Brain microvascular endothelial cell (primary cell): Measurements from ENCODE around the gene STAT3.
A peak's percentile ranks its signal among the peaks of the same experiment; 100 is the strongest.
"Not testable (repeated sequence)": the region's sequence is repeated elsewhere in the genome, so short reads cannot be mapped to it uniquely, and the experiment has no call there.

Experiments
- DNase-seq: peaks from one replicate; pipeline ENCODE4 v3.0.0-alpha.2; 2020
- H3K27ac ChIP-seq: fragments of 250-450 bp; sonication (Bioruptor Pico); 2 replicates; pipeline ENCODE4 v1.5.1; 2020; ENCODE audit warnings: mild to moderate bottlenecking, moderate library complexity
- H3K27me3 ChIP-seq: fragments of 250-450 bp; sonication (Bioruptor Pico); replicated peaks from 2 replicates; pipeline ENCODE4 v1.5.1; 2020; ENCODE audit warnings: mild to moderate bottlenecking
- H3K36me3 ChIP-seq: fragments of 250-450 bp; sonication (Bioruptor Pico); replicated peaks from 2 replicates; pipeline ENCODE4 v1.5.1; 2020; ENCODE audit warnings: mild to moderate bottlenecking
- H3K4me3 ChIP-seq: 2 replicates; pipeline ENCODE4 v1.5.1; 2011; ENCODE audit warnings: low read depth, mild to moderate bottlenecking, control low read depth, low read length, moderate library complexity
- in situ Hi-C: cut with HindIII; loops from 2 replicates; pipeline ENCODE4 v1.10.0; 2017; ENCODE audit warnings: low sequenced_read_pairs, low pct_ligation_motif_present
- TF ChIP-seq, protein P1 (sequence below): IDR thresholded peaks from 2 replicates; pipeline ENCODE4 v1.5.1; 2011; ENCODE audit warnings: low read depth, mild to moderate bottlenecking, moderate library complexity, low read length, control low read depth, inconsistent platforms; ENCODE audit errors: missing control alignments

Gene STAT3

DNA sequence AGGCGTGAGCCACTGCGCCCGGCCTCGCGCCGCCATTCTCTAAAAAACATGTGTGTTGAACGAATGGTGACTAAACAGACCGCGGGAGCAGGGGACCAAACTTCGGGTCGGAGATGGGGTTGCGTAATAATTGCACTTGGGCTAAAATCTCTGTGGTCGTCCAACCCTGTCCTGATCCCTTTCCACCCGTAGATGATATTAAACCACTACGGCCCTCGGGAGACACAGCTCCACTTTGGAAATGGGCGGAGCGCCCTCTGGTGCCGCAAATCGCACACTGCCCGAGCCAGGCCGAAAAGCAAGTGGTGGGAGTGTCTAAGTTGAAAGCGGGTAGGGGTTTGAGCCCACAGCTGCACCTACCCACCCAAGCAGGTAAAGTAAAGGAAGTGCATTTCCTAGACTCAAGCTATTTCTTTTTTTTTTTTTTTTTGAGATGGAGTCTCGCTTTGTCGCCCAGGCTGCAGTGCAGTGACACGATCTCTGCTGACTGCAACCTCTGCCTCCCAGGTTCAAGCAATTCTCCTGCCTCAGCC is 17.8 kb upstream of the STAT3 start:
- H3K27ac ChIP-seq, result no peak overlapping the region
- no peak overlapping the region for H3K4me3 ChIP-seq
- H3K27me3 ChIP-seq, result no peaks in the 10 kb centered on the region
- peak; percentile 45 for DNase-seq
- H3K36me3 ChIP-seq, result peaks cover 45% of the 10 kb centered on the region
- in situ Hi-C loops, result no loop called here
- TF ChIP-seq, protein P1, sequence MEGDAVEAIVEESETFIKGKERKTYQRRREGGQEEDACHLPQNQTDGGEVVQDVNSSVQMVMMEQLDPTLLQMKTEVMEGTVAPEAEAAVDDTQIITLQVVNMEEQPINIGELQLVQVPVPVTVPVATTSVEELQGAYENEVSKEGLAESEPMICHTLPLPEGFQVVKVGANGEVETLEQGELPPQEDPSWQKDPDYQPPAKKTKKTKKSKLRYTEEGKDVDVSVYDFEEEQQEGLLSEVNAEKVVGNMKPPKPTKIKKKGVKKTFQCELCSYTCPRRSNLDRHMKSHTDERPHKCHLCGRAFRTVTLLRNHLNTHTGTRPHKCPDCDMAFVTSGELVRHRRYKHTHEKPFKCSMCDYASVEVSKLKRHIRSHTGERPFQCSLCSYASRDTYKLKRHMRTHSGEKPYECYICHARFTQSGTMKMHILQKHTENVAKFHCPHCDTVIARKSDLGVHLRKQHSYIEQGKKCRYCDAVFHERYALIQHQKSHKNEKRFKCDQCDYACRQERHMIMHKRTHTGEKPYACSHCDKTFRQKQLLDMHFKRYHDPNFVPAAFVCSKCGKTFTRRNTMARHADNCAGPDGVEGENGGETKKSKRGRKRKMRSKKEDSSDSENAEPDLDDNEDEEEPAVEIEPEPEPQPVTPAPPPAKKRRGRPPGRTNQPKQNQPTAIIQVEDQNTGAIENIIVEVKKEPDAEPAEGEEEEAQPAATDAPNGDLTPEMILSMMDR, result peak; percentile 87

DNA sequence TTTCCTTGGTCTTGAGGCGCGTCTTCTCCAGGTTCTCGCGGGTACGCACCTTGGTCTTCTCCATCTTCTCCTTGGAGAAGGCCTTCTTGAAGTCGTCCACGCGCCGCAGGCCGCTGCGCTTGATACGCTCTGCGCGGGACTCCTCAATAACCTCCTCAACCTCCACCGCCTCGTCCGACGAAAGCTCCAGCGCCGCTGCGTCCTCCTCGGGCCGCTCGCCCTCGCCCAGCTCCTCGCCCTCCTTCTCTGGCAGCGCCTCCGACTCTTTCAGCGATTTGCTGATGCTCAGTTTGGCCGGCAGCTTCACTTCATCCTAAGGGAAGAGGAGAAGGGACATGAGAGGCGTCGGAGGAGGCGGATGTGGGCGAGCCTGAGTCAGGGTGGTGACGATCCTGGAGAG is 16.8 kb upstream of the STAT3 start:
- peaks cover 45% of the 10 kb centered on the region for H3K36me3 ChIP-seq
- H3K27me3 ChIP-seq, result no peaks in the 10 kb centered on the region
- in situ Hi-C loops, result no loop called here
- TF ChIP-seq, protein P1, result no peak
- no peak for DNase-seq
- no peak overlapping the region for H3K4me3 ChIP-seq
- H3K27ac ChIP-seq, result no peak overlapping the region

GRCh38 chr17:42404326-42405055 is 16.2 kb upstream of the STAT3 start:
- no peak overlapping the region for H3K27ac ChIP-seq
- no peaks in the 10 kb centered on the region for H3K27me3 ChIP-seq
- TF ChIP-seq, protein P1, result no peak
- no peak for DNase-seq
- no peak overlapping the region for H3K4me3 ChIP-seq
- in situ Hi-C loops, result no loop called here
- peaks cover 45% of the 10 kb centered on the region for H3K36me3 ChIP-seq

- peaks cover 40% of the 10 kb centered on the region for H3K36me3 ChIP-seq
- no peak overlapping the region for H3K4me3 ChIP-seq
- no peak overlapping the region for H3K27ac ChIP-seq
- no peak for DNase-seq
- in situ Hi-C loops, result no loop called here
- H3K27me3 ChIP-seq, result no peaks in the 10 kb centered on the region
- TF ChIP-seq, protein P1, result peak; percentile 43
These were observed 14.9 kb upstream of the STAT3 start for GRCh38 chr17:42403150-42403549.

DNA sequence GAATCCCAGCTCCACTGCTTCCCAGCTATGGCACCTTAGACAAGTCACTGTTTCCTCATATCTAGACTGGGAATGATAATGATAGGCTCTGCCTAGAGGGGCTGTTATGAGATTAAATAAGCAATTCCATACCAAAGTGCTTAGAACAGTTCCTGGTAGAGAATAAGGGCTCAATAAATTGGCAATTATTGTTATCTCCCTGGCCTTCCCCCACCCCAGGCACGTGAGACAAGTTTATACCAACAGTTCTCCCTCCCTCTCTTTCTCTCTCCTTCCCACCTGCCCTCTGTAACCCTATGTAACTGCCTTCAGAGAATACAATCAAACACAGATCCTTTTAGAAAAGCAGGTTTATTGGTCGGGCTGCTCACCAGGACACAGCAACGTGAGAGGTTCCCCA is 13.9 kb upstream of the STAT3 start:
- H3K36me3 ChIP-seq, result peaks cover 40% of the 10 kb centered on the region
- in situ Hi-C loops, result no loop called here
- TF ChIP-seq, protein P1, result no peak
- no peaks in the 10 kb centered on the region for H3K27me3 ChIP-seq
- H3K27ac ChIP-seq, result no peak overlapping the region
- no peak for DNase-seq
- no peak overlapping the region for H3K4me3 ChIP-seq

DNA sequence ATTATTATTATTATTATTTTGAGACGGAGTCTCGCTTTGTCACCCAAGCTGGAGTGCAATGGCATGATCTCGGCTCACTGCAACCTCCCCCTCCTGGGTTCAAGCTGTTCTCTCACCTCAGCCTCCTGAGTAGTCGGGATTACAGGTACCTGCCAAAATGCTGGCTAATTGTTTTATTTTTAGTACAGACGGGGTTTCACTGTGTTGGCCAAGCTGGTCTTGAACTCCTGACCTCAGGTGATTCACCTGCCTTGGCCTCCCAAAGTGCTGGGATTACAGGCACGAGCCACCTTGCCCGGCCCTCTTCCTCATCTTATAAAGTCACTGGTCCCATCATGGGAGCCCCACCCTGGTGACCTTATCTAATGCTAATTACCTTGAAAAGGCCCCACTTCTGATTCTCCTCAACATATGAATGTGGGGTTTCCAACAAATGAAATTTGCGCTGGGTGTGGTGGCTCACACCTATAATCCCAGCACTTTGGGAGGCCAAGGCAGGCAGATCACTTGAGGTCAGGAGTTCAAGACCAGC is 12.7 kb upstream of the STAT3 start:
- in situ Hi-C loops, DNase-seq, H3K27ac ChIP-seq, H3K27me3 ChIP-seq, H3K4me3 ChIP-seq: not testable (repeated sequence)
- peaks cover 37% of the 10 kb centered on the region for H3K36me3 ChIP-seq
